ENCODE measurements around the gene KLK12.
A peak's percentile ranks its signal among the peaks of the same experiment; 100 is the strongest.

KLK12 gene

GRCh38 chr19:51082611-51083010, 47.8 kb upstream of the KLK12 start, which contains the start of gene KLK14:
KLK14 (minus strand) TSS chr19:51082887; CDS start chr19:51082614, 273 bp downstream.
- CTCF ChIA-PET: no interaction called here

GRCh38 chr19:51081476-51081875, 46.7 kb upstream of the KLK12 start:
- H3K4me3 ChIP-seq (ENCODE audit: low read depth, low read length): no peak overlapping the region
- ChIA-PET CTCF (interaction anchor here (0.6 to 1.9 kb wide), 3 partner anchors 15 to 114 kb away, joined by 3 to 5 read pairs (median 3); no protein-coding TSS in a partner anchor), POLR2A (no interaction called here)
- H3K36me3 ChIP-seq (ENCODE audit: control insufficient read depth in 2 of 2, insufficient read depth in 1 of 2, low read length in 2 of 2): no peaks in the 10 kb centered on the region
- no peak overlapping the region for H3K27ac ChIP-seq (ENCODE audit: extremely low read depth, low read depth, low read length)
- H3K4me1 ChIP-seq (ENCODE audit: control insufficient read depth, insufficient read depth, low read length): no peaks in the 10 kb centered on the region
- TF ChIP-seq OSR2 (tag by site-specific recombination; IDR thresholded peaks at IDR 0.05): no peak
- no peak for TF ChIP-seq ZNF416 (tag by site-specific recombination; IDR thresholded peaks at IDR 0.05)
- TF ChIP-seq ZBTB44 (tag by site-specific recombination; IDR thresholded peaks at IDR 0.05): no peak
- no peak for TF ChIP-seq PRDM2 (tag by site-specific recombination; IDR thresholded peaks at IDR 0.05; ENCODE audit: borderline replicate concordance)
- TF ChIP-seq ZNF211 (tag by site-specific recombination; IDR thresholded peaks at IDR 0.05; ENCODE audit: low read depth): no peak
- TF ChIP-seq ZSCAN23 (tag by site-specific recombination; IDR thresholded peaks at IDR 0.05): no peak
- H3K9me3 ChIP-seq (ENCODE audit: control insufficient read depth, insufficient read depth, low read depth, low read length): no peaks in the 10 kb centered on the region

More at GRCh38 chr19:51082611-51083010, 47.8 kb upstream of the KLK12 start, which contains the start of gene KLK14:
- POLR2A ChIA-PET: no interaction called here
- Histone ChIP-seq H3K4me3 (ENCODE audit: low read depth, low read length) (no peak within 1 kb of the TSS), H3K4me1 (ENCODE audit: control insufficient read depth, insufficient read depth, low read length) (no peaks in the 10 kb centered on the region), H3K27ac (ENCODE audit: extremely low read depth, low read depth, low read length) (no peak within 1 kb of the TSS), H3K9me3 (ENCODE audit: control insufficient read depth, insufficient read depth, low read depth, low read length) (no peaks in the 10 kb centered on the region), H3K36me3 (ENCODE audit: control insufficient read depth in 2 of 2, insufficient read depth in 1 of 2, low read length in 2 of 2) (no peaks in the 10 kb centered on the region)
- TF ChIP-seq ZFHX2 (tag by site-specific recombination; conservative IDR thresholded peaks at IDR 0.05) (0 out of 2 replicates have a peak, but pooled peaks have one; percentile 17), ZNF549 (tag by site-specific recombination; IDR thresholded peaks at IDR 0.05) (no peak), ZBTB20 (tag by site-specific recombination; IDR thresholded peaks at IDR 0.05) (no peak)

- Histone ChIP-seq H3K9me3 (ENCODE audit: control insufficient read depth, insufficient read depth, low read depth, low read length) (no peaks in the 10 kb centered on the region), H3K36me3 (ENCODE audit: control insufficient read depth in 2 of 2, insufficient read depth in 1 of 2, low read length in 2 of 2) (no peaks in the 10 kb centered on the region), H3K4me1 (ENCODE audit: control insufficient read depth, insufficient read depth, low read length) (no peaks in the 10 kb centered on the region), H3K27ac (ENCODE audit: extremely low read depth, low read depth, low read length) (no peak overlapping the region), H3K4me3 (ENCODE audit: low read depth, low read length) (no peak overlapping the region)
- CTCF ChIA-PET: interaction anchor here (1.3 to 1.9 kb wide), 2 partner anchors 15 to 17 kb away, joined by 5 to 6 read pairs; no protein-coding TSS in a partner anchor
- POLR2A ChIA-PET: no interaction called here
- TF ChIP-seq ZNF544 (tag by site-specific recombination; IDR thresholded peaks at IDR 0.05): 0 out of 2 replicates have a peak, but pooled peaks have one; percentile 42
- TF ChIP-seq ELK4 (IDR thresholded peaks at IDR 0.05; ENCODE audit: borderline replicate concordance, low read depth, low read length): no peak
- no peak for TF ChIP-seq ZNF174 (tag by site-specific recombination; IDR thresholded peaks at IDR 0.05)
These were observed 44.8 kb upstream of the KLK12 start for GRCh38 chr19:51079481-51080110.
